HEK293T (cell line): Measurements from ENCODE around the gene UBTD1.

Source experiments
- CTCF ChIA-PET: fragments of 350-600 bp; formaldehyde crosslinking; extraction: SDS; loops from one replicate; lab custom pipeline; 2021; ENCODE audit warnings: antibody characterized with exemption, inconsistent platforms; lab: Yijun Ruan, JAX
- POLR2A ChIA-PET: fragments of 350-600 bp; formaldehyde crosslinking; extraction: SDS; loops from one replicate; lab custom pipeline; 2020; ENCODE audit warnings: antibody characterized with exemption, inconsistent platforms; lab: Yijun Ruan, JAX
- DNase-seq: peaks from one replicate; pipeline ENCODE4 v3.0.0; 2012; ENCODE audit warnings: mixed read lengths; ENCODE audit errors: extremely low spot score
- ARNT ChIP-seq: fragments of 450-650 bp; IDR thresholded peaks from 2 replicates; pipeline ENCODE4 v1.6.1; 2017; ENCODE audit warnings: mild to moderate bottlenecking
- BHLHE40 ChIP-seq: fragments of 450-650 bp; IDR thresholded peaks from 2 replicates; pipeline ENCODE4 v1.6.1; 2016; ENCODE audit warnings: mild to moderate bottlenecking, moderate library complexity, borderline replicate concordance
- CTBP1 ChIP-seq: fragments of 450-650 bp; IDR thresholded peaks from 2 replicates; pipeline ENCODE4 v1.6.1; 2016; ENCODE audit warnings: borderline replicate concordance
- ELF4 ChIP-seq: fragments of 450-650 bp; IDR thresholded peaks from 2 replicates; pipeline ENCODE4 v1.6.1; 2017; ENCODE audit warnings: antibody characterized with exemption
- FOXA1 ChIP-seq: fragments of 450-650 bp; IDR thresholded peaks from 2 replicates; pipeline ENCODE4 v1.6.1; 2016; ENCODE audit warnings: mild to moderate bottlenecking
- FOXK2 ChIP-seq: fragments of 450-650 bp; IDR thresholded peaks from 2 replicates; pipeline ENCODE4 v1.6.1; 2016; ENCODE audit warnings: mild to moderate bottlenecking
- FOXM1 ChIP-seq: fragments of 450-650 bp; IDR thresholded peaks from 2 replicates; pipeline ENCODE4 v1.6.1; 2017; ENCODE audit warnings: mild to moderate bottlenecking, borderline replicate concordance
- HDGF ChIP-seq: fragments of 450-650 bp; IDR thresholded peaks from 2 replicates; pipeline ENCODE4 v1.6.1; 2017; ENCODE audit warnings: antibody characterized with exemption, borderline replicate concordance
- L3MBTL2 ChIP-seq: fragments of 450-650 bp; conservative IDR thresholded peaks from 2 replicates; pipeline ENCODE4 v1.6.1; 2016; ENCODE audit warnings: mild to moderate bottlenecking
- LEF1 ChIP-seq: fragments of 450-650 bp; IDR thresholded peaks from 2 replicates; pipeline ENCODE4 v1.6.1; 2017; ENCODE audit warnings: mild to moderate bottlenecking, borderline replicate concordance
- NFRKB ChIP-seq: fragments of 450-650 bp; IDR thresholded peaks from 2 replicates; pipeline ENCODE4 v1.6.1; 2016; ENCODE audit warnings: mild to moderate bottlenecking, moderate library complexity
- PKNOX1 ChIP-seq: fragments of 450-650 bp; IDR thresholded peaks from 2 replicates; pipeline ENCODE4 v1.6.1; 2016
- SP1 ChIP-seq: fragments of 450-650 bp; IDR thresholded peaks from 2 replicates; pipeline ENCODE4 v1.6.1; 2017
- SUZ12 ChIP-seq: fragments of 450-650 bp; IDR thresholded peaks from 2 replicates; pipeline ENCODE4 v1.6.1; 2016; ENCODE audit warnings: mild to moderate bottlenecking
- TARDBP ChIP-seq: fragments of 450-650 bp; IDR thresholded peaks from 2 replicates; pipeline ENCODE4 v1.6.1; 2016
- ZNF384 ChIP-seq: fragments of 450-650 bp; IDR thresholded peaks from 2 replicates; pipeline ENCODE4 v1.6.1; 2016

The UBTD1 gene

GRCh38 chr10:97517778-97518300, 19.1 kb downstream of the UBTD1 start:
- no peak for DNase-seq
- ChIA-PET POLR2A (interaction anchor here (1.0 kb wide), 1 partner anchor 16 kb away, joined by 3 read pairs; no protein-coding TSS in a partner anchor), CTCF (no interaction called here)
- no peak for TF ChIP-seq HDGF
- no peak for TF ChIP-seq ARNT
- TF ChIP-seq PKNOX1 = no peak
- no peak for TF ChIP-seq FOXK2
- no peak for TF ChIP-seq ZNF384
- no peak for TF ChIP-seq FOXA1
- no peak for TF ChIP-seq LEF1
- no peak for TF ChIP-seq BHLHE40
- TF ChIP-seq CTBP1 = no peak
- no peak for TF ChIP-seq FOXM1
- TF ChIP-seq SP1 = no peak

- ChIA-PET POLR2A (no interaction called here), CTCF (no interaction called here)
- TF ChIP-seq SP1 (no peak), TARDBP (no peak), LEF1 (no peak), L3MBTL2 (no peak), ZNF384 (no peak)
- no peak for DNase-seq
Measured at GRCh38 chr10:97518301-97519043, 19.7 kb downstream of the UBTD1 start.

GRCh38 chr10:97519342-97519741, 20.6 kb downstream of the UBTD1 start:
- POLR2A ChIA-PET = no interaction called here
- no peak for TF ChIP-seq LEF1
- no peak for TF ChIP-seq HDGF
- no peak for TF ChIP-seq FOXA1
- TF ChIP-seq ZNF384 = no peak
- TF ChIP-seq PKNOX1 = no peak
- no peak for TF ChIP-seq CTBP1
- no peak for TF ChIP-seq BHLHE40
- no peak for TF ChIP-seq SUZ12
- no peak for TF ChIP-seq FOXK2
- TF ChIP-seq TARDBP = no peak
- TF ChIP-seq L3MBTL2 = no peak
- TF ChIP-seq FOXM1 = no peak
- TF ChIP-seq ARNT = no peak
- TF ChIP-seq NFRKB = no peak
- no peak for TF ChIP-seq SP1
- CTCF ChIA-PET = no interaction called here
- no peak for DNase-seq

- TF ChIP-seq FOXK2 (no peak), TARDBP (no peak), FOXM1 (no peak), PKNOX1 (no peak), LEF1 (no peak), FOXA1 (no peak), ARNT (no peak), HDGF (no peak), L3MBTL2 (no peak), ELF4 (no peak), CTBP1 (no peak), ZNF384 (no peak), SP1 (no peak), NFRKB (no peak), BHLHE40 (no peak), SUZ12 (no peak)
- ChIA-PET POLR2A (no interaction called here), CTCF (interaction anchor here (2.9 kb wide), 1 partner anchor 14 kb away, joined by 15 read pairs; no protein-coding TSS in a partner anchor)
- DNase-seq = no peak
Measured at GRCh38 chr10:97520520-97520919, 21.8 kb downstream of the UBTD1 start.

GRCh38 chr10:97520978-97521761, 22.4 kb downstream of the UBTD1 start:
- no peak for DNase-seq
- no peak for TF ChIP-seq FOXM1
- TF ChIP-seq SUZ12 = no peak
- no peak for TF ChIP-seq L3MBTL2
- no peak for TF ChIP-seq ZNF384
- TF ChIP-seq ARNT = no peak
- no peak for TF ChIP-seq SP1
- no peak for TF ChIP-seq FOXA1
- no peak for TF ChIP-seq BHLHE40
- no peak for TF ChIP-seq CTBP1
- no peak for TF ChIP-seq TARDBP
- no peak for TF ChIP-seq FOXK2
- TF ChIP-seq PKNOX1 = no peak
- TF ChIP-seq NFRKB = no peak
- no peak for TF ChIP-seq HDGF
- no peak for TF ChIP-seq LEF1
- TF ChIP-seq ELF4 = no peak
- ChIA-PET POLR2A (interaction anchor here (1.3 to 1.4 kb wide), 2 partner anchors 9 to 24 kb away, joined by 4 to 6 read pairs; no protein-coding TSS in a partner anchor), CTCF (interaction anchor here (2.9 kb wide), 1 partner anchor 13 kb away, joined by 15 read pairs; no protein-coding TSS in a partner anchor)
